HPDE6-E6E7 (cell line): Measurements from ENCODE around the gene SOX13.

Source experiments
- DNase-seq: peaks from one replicate; pipeline ENCODE4 v3.0.0; 2011; ENCODE audit warnings: missing footprints; ENCODE audit errors: extremely low spot score

Gene SOX13

DNA sequence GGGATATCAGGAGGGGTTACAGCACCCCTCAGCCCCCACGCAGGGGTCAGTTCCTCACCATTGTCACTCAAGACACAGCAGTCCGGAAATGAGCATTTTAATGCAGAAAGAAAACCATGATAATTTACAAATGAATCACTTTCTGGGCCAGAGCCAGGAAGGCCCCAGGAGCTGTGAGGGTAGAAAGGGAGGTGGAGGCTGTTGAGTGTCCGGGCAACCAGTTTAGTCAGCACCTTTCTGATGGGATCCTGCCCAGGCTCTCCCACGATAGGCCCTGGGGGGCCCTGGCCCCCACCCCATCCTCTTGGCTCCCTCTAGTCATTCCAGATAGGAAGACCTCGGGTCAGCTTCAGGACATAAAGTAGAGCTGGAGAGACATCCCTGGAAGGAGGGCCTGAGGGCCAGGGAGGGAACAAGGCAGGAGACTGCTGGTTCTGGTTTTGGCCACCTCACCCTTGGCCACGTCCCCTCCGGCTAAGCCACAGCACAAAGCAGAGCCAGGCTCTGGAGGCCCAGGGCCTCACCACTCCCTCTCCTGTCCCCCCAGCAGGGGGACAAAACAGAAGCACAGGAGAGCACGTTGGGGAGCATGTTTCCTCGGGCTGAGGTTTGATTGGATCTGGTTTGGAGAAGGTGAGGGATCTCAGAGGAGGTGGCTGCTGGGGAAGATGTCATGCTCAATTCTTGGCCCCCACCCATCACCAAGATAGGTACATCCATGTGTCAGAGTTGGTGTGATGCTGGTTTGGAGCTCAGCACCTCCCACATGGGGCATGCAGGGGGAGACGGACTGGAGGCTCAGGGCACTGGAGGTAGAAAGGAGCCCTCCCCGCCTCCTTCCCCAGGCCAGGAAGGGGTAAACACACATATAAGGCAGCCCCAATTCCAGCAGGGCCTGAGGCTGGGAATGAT lies 58.3 kb downstream of the SOX13 start:
- peak; percentile 86 for DNase-seq

DNA sequence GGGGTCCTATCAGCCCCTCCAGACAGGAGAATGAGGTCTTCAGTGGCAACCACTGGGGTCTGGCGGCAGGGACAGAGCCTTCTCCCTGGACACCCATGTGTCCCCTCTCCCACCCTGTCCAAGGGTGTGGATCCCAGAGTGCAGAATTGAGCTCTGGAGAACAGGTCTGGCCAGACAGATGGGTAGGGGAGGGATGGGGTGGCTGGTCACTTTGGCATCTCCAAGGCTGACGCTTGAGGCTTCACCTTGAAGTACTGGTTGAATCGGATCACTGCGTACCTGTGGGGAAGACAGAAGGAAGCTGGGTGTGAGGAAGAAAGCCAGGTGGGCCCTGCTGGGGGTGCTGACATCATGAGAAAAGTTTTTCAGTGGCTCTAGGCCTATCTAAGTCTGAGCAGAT lies 59.1 kb downstream of the SOX13 start:
- no peak for DNase-seq

DNA sequence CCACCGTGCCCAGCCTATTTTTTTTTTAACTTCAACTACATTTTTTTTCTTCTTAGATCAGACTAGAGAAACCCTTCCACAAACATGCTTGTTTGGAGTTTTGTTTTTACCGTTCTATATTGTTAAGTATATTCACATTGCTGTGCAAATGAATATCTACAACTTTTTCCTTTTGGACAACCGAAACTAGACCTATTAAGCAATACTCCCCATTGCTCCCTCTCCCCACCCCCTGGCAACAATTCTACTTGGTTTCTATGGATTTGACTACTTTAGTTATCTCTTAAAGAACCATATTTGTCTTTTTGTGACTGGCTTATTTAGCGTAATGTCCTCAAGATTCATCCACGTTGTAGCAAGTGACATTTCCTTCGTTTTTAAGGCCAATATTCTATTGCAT lies 59.8 kb downstream of the SOX13 start:
- no peak for DNase-seq

DNA sequence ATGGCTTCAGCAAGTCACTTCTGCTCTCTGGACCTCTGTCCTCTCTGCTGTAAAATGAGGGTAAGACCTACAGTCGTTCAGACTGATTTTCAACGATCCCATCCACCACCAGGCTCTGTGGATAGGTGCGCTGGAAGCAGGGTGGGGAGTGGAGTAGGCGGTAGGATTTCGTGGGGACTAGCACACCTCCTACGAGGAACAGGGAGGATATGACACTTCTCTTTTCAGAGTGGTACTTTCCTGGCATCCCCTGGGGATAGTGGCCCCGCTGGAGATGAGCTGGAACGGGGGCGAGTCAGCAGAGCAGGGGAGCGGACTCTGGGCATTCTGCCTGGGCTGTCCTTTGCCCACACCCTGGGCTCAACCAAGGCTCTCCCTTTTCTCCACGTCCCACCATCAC lies 61.2 kb downstream of the SOX13 start:
- no peak for DNase-seq

DNA sequence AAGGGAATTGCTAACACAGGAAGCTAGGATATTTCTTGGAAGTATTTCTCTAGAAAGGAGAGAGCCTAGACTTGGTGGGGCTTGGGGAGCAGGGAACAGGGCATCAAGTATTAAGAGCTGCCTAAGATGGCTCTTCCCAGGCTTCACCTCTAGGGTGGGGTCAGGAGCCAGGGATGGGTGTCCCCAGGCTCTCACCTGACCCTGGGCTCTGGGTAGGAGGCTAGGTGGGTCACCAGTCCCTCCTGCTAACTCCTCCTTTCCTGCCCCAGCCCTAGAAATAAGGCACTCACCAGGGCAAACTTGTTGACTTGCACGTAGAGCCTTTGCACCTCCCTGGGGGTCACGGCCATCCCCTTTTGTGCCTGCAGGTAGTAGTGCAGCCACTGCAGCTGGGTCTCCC lies 63.9 kb downstream of the SOX13 start:
- DNase-seq, result no peak

DNA sequence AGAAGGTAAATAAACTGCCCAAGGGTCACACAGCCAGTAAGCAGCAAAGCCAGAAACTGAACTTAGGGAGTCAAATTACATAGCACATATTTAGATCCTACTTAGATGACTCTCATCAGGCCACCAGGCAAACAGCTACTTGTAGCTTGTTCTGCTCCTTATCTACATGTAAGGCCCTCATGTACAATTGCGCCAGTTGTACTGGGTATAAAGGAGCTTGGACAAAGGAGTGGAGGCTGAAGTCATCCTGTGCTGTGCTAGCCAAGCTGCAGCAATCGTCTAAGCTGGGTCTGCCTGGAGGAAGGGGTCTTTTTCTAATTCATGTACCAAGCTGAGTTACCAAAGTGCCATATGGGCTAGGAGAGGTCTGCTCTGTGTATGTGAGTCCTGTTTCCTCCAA lies 66.2 kb downstream of the SOX13 start:
- DNase-seq, result no peak

DNA sequence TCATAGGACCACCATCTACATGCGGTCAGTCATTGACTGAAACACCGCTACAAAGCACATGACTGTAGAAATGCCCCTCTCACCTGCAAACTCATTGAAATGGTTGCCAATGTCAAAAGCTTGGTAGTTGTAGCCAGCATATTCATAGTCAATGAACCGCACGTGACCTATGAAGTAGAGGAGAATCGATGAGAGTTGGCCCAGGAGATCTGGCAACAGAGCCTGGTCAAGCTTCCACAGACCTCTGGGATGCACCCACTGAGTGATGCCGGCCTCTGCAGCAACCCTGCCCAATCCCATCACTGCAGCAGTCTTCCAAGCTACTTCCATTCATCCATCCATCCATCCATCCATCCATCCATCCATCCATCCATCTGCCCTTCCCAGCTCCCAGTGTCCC lies 67.0 kb downstream of the SOX13 start:
- DNase-seq, result no peak

DNA sequence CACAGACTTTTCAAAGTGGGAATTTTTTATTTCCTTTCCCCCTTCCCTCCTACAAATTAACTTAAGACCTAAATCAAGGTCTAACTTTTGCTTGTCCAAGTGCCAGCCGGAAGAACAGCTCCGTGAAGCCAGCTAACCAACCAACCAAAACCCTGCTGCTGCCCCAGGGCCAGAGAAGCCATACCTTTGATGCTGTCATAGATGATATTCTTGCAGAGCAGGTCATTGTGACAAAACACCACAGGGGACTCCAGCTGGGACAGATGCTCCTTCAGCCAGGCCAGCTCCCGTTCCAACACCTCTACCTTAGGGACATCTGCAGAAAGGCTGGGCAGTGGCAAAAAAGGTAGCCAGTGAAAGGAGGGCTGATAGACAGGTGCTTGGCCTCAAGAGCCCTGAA lies 68.2 kb downstream of the SOX13 start:
- DNase-seq, result no peak

DNA sequence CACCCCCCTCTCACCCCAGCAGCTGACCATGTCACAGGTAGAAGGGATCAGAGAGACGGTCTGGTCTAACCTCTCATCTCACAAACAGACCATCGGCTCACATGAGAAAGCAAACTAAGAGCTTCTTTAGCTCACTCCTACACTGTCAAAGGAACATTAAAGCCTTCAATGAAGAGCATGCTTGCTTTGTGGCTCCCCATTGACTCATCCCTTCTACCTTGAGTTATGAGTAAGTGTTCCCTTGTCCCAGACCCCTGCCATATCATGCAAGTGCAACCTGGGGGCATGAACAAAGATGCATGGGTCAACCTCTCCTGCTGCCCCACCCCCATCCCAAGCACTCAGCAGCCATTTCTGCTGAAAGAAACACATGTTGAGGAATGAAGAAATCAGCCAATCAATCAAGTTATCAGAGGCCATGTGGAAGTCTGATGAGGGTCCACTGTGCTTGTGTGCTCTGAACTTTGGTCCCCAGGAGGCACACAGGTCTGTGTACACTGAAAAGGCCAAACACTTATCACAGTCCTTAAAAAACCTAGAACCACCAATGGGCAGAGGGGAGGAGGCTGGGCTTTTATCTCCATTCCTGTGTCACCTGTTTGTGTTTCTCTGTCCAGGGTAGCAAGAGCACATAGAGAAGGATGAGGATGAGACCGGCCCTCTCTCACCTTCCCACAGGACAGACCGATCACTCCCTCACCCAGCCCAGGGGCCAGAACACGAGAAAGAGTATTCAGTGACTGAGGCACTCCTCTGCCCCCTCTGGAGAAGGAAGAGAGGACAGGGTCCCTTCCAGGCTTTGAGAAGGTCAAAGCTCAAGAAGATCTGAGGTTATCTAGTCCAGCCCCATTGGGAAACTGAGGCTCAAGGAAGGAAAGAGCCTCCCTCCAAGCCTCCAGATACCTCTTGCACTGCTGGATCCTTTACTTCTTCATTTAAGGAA lies 69.4 kb downstream of the SOX13 start:
- no peak for DNase-seq

DNA sequence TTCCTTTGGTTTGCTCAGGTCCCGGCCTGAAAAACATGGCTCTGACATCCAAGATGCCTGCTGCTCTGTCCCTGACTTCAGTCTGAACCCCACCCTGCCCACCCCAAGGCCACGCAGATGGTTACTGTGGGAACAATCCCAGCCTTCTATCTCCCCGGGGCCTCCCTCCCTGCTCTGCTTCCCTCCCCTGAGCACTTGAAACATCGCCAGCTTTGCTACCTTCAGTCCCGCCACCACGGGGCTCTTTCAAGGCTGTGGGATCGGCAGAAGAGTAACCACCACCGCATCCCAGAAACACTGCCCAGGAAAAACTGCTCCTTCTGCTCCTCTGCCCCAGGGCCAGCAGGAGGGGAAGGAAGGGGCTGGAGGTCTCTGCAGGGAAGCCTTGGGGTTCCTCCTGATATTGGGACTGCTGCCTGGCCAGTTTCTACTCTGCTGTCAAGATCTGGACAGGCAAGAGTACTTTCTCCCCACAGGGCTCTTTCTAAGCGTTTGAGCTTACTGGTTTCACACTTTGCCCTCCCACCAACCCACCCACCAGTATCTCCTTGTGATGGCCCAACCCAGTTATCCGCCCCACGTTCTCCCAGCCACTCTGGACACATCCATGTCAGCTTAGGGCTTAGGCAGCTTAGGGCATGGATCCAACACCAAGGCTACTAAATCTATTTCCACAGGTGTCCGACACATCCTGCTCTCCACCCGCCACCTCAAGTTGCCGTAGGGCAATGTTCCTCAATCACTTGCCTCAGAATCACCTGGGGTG lies 70.5 kb downstream of the SOX13 start:
- DNase-seq, result no peak

DNA sequence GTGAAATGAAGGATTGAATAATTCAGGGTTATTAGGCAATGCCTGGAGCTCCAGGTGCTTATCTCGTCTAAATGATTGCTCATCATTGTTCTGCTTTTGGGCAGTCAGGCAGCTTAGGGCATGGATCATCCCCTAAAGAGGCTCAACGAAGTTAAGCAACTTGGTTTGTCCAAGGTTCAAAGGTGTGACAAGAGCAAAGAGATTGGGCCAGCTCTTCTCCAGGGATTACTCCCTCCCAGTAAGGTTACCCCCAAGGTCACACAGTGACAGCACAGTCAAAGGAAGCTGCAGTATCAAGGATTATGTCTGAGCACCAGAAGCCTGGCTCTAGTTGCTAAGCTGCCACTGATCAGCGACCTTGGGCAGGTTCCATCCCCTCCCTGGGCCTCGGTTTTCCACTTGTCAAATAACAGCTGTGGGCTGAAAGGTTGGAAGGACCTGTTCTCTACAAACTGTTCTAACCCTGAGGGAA lies 72.2 kb downstream of the SOX13 start:
- DNase-seq, result no peak

DNA sequence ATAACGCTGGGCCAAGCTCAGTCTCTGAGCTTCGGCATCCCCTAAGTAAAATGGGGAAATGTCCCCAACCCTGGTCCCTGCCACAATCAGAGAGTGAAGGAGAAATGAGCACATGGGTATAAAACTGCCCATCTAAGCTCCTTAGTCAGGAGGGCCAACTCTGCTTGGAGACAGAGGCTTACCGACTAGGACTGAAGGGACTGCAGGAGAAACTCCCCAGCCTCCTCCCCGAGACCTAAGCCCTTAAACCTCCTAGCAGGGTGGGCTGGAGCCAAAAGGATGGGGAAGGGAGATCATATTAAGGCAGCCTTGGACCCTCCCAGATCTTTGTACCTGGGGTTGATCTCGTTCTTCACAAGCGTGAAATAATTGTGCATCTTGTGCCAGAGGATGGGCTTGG lies 73.4 kb downstream of the SOX13 start:
- no peak for DNase-seq

DNA sequence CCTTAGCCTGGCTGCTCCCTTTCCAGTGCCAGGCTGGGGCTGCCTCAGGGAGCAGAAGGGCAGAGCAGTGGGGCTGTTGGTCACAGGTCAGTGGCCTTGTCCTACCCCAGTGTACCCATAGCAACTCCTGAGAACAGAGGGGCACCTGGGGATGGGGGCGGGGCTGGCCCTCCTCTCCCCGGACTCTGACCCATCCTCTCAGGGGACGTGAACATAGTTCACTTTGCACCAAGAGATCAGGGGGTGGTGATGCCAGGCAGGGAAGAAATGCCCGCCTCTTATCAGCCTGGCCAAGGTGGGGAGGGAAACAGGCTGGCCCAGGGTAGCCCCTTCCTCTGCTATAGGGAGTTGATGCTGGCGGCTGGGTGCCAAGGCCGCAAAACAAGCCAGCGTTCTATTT lies 74.0 kb downstream of the SOX13 start:
- DNase-seq, result no peak

DNA sequence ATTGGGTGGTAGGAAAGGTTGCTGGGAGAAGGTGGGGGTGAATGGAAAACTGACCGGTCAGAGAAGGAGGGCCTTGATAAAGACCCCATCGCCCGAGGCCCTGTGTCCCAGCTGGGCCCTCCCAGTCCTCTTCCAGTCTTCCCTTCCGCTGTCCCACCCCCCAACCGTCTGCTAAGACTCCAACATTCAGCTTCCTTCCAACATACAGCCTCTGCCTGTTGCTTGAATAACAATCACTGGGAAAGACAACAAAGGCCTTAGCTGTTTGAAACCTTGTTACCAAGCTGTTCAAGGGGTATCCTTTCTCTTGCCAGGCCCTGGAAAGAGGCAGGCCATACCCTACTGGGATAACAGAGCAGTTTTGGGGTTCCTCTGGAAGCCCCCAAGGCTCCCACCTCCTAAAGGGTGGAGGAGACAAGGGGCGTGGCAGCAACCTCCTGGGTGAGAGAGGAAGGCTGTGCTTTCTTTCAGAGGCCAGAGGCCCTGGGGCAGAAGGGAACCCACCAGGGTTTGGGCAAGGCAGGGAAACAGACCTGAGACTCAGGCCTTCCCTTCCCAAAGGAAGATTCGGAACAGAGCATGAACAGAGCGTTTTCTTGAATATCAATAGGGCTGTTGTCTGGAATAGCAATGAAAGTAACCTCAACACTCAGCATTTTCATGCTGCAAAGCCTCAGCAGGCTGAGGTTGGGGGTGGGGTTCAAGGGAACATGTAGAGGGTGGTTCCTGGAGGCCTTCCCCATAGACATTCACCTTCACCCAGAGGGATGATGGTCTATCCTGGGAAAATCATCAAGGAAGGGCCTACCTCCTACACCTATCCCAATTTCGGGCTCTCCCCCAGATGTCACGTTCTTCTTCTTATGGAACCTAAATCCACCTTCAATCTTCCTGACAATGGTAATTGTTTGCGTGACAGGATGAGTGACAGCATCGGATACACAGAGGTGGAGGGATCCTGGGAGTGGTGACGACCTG lies 74.8 kb downstream of the SOX13 start:
- no peak for DNase-seq

DNA sequence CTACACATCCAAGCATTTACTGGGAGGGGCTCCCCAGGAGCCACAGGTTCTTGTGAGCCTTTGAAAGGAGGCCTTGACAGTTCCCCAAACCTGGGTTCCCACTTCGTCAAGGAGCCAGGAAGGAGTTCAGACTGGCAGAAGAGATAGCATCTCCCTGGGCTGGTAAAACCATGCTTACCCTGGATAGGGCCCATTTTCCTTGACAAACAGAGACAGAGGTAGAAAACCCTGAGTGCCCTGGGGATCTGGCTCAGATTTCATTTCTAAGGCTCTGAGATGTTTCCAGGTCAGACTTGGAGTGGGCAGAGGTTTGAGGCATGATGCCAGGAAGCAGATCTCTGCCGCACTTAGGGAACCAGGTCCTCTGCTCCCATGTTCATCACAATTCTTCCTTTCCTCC lies 76.2 kb downstream of the SOX13 start:
- DNase-seq, result no peak

DNA sequence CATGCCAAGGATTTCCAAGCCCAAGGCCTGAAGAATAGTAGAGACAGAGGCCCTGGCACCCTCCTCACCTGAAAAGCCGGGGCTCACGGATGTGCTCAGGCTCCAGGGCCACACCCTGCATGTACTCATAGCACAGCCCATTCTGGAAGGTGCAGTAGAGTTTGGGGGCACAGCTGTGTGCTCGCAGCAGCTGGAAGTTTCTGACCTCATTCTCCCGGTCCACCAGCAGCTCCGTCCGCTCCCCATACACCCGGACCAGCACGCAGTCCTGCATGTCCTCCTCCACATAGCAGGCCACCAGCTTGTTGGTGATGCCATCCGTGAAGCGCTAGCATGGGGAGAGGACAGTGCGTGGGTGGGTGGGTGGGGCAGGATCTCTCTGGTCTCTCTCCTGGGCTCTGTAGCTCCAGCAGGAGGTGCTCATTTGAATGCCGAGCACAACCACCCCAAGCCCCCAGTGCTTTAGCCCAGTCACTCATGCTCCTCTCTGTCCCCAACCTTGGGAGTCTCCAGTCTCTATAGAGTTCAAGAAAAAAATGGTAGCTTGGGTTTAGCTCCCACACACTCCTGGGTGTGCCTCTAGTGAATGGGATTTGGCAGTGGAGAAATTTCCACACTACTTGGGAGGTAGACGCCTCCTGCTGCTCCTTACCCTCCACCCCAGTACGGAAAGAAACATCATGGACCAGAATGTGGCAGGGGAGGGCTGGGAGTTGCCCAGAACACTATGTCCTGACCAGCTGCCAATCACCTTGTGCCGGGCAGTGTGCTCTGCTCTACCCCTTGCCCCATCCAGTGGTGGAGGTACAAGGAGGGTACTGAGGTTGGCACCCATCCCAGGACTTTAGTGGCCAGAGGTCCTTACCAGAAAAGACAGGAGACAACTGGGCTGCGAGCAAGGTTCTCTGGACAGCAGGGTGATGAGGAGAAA lies 77.0 kb downstream of the SOX13 start:
- no peak for DNase-seq

DNA sequence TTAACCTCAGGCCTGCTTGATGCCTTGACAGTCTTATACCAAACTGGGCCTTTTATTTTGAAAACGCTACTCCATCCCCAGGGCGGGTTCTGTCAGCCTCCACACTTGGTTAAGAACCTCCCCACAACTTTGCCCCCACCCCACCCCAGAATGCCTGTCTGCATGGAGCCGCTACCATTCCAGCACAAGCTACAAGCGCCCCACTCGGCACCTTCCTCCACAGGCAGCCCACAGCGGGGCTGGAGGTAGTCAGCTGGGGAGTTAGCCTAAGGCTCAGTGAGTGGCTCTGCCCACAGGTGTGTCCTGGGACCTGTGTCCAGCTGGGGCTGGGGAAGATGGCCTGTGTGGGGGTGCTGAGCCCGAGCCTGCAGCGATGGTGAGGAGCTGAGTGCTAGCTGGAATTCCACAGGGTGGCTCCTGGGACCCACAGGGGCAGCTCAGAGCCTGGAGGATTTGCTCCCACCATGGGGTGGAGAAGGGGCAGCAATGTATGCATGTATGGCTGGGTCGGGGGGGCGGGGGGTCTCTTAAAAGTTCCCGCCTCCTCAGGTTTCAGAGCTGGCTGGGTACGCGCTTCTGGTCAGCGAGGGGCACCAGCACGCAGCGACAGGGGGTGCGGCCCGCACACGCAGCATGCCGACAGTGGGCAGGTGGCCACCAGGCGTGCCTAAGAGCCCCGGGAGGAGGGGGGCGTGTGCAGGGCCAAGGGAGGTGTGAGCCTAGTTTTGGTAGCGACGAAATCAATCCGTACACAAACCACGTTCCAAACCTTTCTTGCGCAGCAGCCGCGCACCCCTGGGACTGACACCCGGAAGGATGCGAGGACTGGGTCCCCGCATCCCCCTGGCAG lies 78.0 kb downstream of the SOX13 start:
- DNase-seq, result no peak

DNA sequence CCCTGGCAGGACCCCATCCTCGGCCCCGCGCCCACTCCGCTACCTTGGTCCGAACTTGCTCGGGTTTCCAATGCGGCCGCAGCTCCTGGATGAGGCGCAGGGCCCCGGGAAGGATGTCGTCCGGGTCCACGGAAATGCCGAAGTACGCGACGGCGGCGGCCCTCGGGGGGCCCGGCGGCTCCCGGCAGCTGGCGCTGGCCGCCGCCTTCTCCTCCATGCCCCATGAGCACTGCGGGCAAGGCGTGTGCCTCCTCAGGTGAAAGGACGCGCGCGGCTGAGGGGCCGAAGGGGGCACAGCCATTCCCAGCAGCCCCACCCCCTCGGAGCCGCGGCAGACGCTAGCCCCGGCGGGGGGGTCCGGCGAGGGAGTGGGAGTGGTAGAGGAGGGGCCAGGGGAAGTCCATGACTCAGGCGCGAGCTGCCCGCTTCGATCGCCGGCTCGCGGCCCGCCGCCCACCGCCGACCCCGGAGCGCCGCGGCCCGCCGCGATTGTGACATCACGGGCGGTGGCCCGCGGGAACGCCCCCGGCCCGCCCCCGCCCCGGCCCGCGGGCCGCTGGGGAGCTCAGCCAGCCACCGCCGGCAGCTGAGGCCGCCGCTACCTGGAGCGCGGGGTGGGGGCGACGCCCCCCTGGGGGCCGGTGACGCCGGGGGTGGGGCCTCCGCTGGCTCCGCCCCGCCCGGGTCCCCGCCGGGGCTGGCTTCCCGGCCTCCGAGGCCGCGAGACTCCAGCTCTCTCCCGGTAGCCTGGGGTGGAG lies 78.8 kb downstream of the SOX13 start, which contains the start of gene ETNK2:
TSS of gene ETNK2 (minus strand) at position 493 of the 758 bp plus-strand sequence. CDS start at position 301, 192 bp downstream.
- DNase-seq, result peak; percentile 77
